ENCODE data around the gene PLPPR2. TPM values are rescaled to one million over a fixed set of nuclear protein-coding genes. Genes with fewer than 3 reads are reported as not detected.
"Not testable (repeated sequence)": the region's sequence is repeated elsewhere in the genome, so short reads cannot be mapped to it uniquely, and the experiment has no call there.

Gene PLPPR2, protein sequence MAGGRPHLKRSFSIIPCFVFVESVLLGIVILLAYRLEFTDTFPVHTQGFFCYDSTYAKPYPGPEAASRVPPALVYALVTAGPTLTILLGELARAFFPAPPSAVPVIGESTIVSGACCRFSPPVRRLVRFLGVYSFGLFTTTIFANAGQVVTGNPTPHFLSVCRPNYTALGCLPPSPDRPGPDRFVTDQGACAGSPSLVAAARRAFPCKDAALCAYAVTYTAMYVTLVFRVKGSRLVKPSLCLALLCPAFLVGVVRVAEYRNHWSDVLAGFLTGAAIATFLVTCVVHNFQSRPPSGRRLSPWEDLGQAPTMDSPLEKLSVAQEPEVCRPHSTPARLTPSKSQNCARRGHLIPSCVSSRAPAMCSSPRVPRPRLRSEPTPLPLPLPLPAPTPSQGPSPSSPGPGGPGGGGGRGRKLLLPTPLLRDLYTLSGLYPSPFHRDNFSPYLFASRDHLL
- 2.3 TPM in 2 replicates for total RNA-seq

GRCh38 chr19:11355160-11356073, at the start of gene PLPPR2:
TSS of gene PLPPR2 (plus strand) at chr19:11355432. CDS start at chr19:11357674, 2,242 bp downstream.
- no peaks in the 10 kb centered on the region for H3K36me3 Mint-ChIP-seq (ENCODE audit: low read depth)
- no peak within 1 kb of the TSS for H3K27ac Mint-ChIP-seq
- DNase-seq, result peak; percentile 96
- peaks cover 11% of the 10 kb centered on the region for H3K27me3 Mint-ChIP-seq
- peaks cover 8% of the 10 kb centered on the region for H3K4me1 Mint-ChIP-seq
- intact Hi-C loops (cut with micrococcal nuclease), result loop anchor here (1.0 kb wide), 1 partner anchor 9 kb away; the partner anchor contains the start of genes CCDC159 and TMEM205
- H3K9me3 Mint-ChIP-seq, result no peaks in the 10 kb centered on the region
- peak within 1 kb of the TSS; percentile 68 for H3K4me3 Mint-ChIP-seq

GRCh38 chr19:11306337-11306736, 48.9 kb upstream of the PLPPR2 start:
- H3K27ac Mint-ChIP-seq, result no peak overlapping the region
- H3K27me3 Mint-ChIP-seq, result peaks cover 8% of the 10 kb centered on the region
- no peak for DNase-seq
- H3K9me3 Mint-ChIP-seq, result no peaks in the 10 kb centered on the region
- intact Hi-C loops (cut with micrococcal nuclease), result no loop called here
- no peaks in the 10 kb centered on the region for H3K4me1 Mint-ChIP-seq
- H3K36me3 Mint-ChIP-seq (ENCODE audit: low read depth), result no peaks in the 10 kb centered on the region
- no peak overlapping the region for H3K4me3 Mint-ChIP-seq

DNA sequence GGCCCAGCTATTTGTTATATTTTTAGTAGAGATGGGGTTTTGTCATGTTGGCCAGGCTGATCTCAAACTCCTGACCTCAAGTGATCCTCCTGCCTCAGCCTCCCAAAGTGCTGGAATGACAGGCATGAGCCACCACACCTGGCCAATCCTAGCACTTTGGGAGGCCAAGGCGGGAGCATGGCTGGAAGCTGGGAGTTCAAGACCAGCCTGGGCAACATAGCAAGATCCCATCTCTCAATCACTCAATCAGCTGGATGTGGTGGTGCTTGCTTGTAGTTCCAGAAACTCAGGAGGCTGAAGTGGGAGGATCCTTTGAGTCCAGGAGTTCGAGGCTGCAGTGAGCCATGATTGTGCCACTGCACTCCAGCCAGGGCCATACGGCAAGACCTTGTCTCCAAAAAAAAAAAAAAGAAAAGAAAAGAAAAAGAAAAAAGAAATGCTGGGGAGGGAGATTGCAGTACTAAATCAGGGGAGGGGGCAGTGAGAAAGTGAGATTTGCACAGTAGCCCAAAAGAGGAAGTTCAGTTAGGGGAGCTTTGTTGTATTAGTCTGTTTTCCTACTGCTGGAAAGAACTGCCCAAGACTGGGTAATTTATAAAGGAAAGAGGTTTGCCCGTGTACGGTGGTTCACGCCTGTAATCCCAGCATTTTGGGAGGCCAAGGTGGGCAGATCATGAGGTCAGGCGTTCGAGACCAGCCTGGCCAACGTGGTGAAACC, 34.8 kb upstream of the PLPPR2 start:
- H3K4me1 Mint-ChIP-seq, result peaks cover 21% of the 10 kb centered on the region
- H3K27me3 Mint-ChIP-seq; H3K36me3 Mint-ChIP-seq (ENCODE audit: low read depth); intact Hi-C loops (cut with micrococcal nuclease); H3K4me3 Mint-ChIP-seq; H3K9me3 Mint-ChIP-seq; H3K27ac Mint-ChIP-seq; DNase-seq: not testable (repeated sequence)

GRCh38 chr19:11321191-11322126, 33.8 kb upstream of the PLPPR2 start:
- H3K4me1 Mint-ChIP-seq, result peaks cover 21% of the 10 kb centered on the region
- H3K27me3 Mint-ChIP-seq, result peaks cover 6% of the 10 kb centered on the region
- intact Hi-C loops (cut with micrococcal nuclease), result no loop called here
- no peak overlapping the region for H3K27ac Mint-ChIP-seq
- H3K36me3 Mint-ChIP-seq (ENCODE audit: low read depth), result no peaks in the 10 kb centered on the region
- no peaks in the 10 kb centered on the region for H3K9me3 Mint-ChIP-seq
- DNase-seq, result no peak
- H3K4me3 Mint-ChIP-seq, result no peak overlapping the region

- Mint-ChIP-seq H3K9me3 (no peaks in the 10 kb centered on the region), H3K27me3 (peaks cover 4% of the 10 kb centered on the region), H3K4me1 (peaks cover 21% of the 10 kb centered on the region), H3K36me3 (ENCODE audit: low read depth) (peaks cover 4% of the 10 kb centered on the region), H3K27ac (no peak overlapping the region), H3K4me3 (no peak overlapping the region)
- DNase-seq, result no peak
- intact Hi-C loops (cut with micrococcal nuclease), result no loop called here
Observed at GRCh38 chr19:11322269-11323024, 32.8 kb upstream of the PLPPR2 start.

DNA sequence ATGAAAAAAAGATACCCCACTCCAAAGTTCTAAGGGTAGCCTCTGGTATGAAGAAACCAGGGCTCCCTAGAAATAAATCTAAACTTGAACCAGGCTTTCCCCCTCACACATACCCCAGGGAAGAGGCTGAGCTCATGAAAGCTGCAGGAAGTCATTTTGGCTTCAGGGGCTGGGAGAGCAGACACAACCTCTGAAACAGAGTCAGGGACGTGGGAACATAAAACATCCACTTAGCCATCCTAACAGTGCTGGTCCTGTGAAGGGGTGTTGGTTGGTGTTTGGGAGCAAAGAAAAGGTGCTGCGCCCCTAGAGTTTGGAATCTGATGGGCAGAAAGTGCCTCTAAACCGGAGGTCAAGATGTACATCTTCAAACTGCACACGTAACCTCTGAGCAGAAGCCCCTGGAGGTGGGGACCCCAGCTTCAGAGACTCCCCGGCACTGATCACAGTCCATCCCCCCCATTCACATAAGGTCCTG, 31.6 kb upstream of the PLPPR2 start:
- Mint-ChIP-seq H3K27ac (peak overlapping the region; percentile 91), H3K36me3 (ENCODE audit: low read depth) (peaks cover 4% of the 10 kb centered on the region), H3K9me3 (no peaks in the 10 kb centered on the region), H3K4me3 (peak overlapping the region; percentile 74), H3K27me3 (no peaks in the 10 kb centered on the region), H3K4me1 (peaks cover 21% of the 10 kb centered on the region)
- intact Hi-C loops (cut with micrococcal nuclease), result no loop called here
- DNase-seq, result no peak

- Mint-ChIP-seq H3K4me3 (peak overlapping the region; percentile 74), H3K36me3 (ENCODE audit: low read depth) (peaks cover 4% of the 10 kb centered on the region), H3K27me3 (no peaks in the 10 kb centered on the region), H3K4me1 (peaks cover 21% of the 10 kb centered on the region), H3K27ac (peak overlapping the region; percentile 91), H3K9me3 (no peaks in the 10 kb centered on the region)
- intact Hi-C loops (cut with micrococcal nuclease), result no loop called here
- peak; percentile 83 for DNase-seq
Observed at GRCh38 chr19:11324079-11324661, 31.1 kb upstream of the PLPPR2 start.

GRCh38 chr19:11324748-11325389, 30.4 kb upstream of the PLPPR2 start:
- peak overlapping the region; percentile 91 for H3K27ac Mint-ChIP-seq
- H3K36me3 Mint-ChIP-seq (ENCODE audit: low read depth), result peaks cover 4% of the 10 kb centered on the region
- no peak for DNase-seq
- peaks cover 21% of the 10 kb centered on the region for H3K4me1 Mint-ChIP-seq
- intact Hi-C loops (cut with micrococcal nuclease), result no loop called here
- H3K9me3 Mint-ChIP-seq, result no peaks in the 10 kb centered on the region
- peak overlapping the region; percentile 74 for H3K4me3 Mint-ChIP-seq
- H3K27me3 Mint-ChIP-seq, result no peaks in the 10 kb centered on the region

DNA sequence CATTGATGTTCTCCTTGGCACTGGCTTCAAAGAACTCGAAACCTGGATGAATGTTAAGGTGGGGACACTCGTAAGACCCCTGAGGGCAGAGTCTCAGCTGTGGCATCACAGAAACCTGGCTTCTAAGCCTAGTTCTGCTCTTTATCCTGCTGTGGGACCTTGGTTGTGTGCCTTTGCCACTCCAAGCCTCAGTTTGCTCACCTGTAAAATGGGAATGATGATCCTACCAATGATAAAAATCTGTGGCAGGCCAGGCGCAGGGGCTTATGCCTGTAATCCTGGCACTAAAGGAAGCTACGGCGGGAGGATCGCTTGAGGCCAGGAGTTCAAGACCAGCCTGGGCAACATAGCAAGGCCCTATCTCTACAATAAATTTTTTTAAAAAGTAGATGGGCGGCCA, 29.7 kb upstream of the PLPPR2 start:
- intact Hi-C loops (cut with micrococcal nuclease), result no loop called here
- Mint-ChIP-seq H3K4me1 (peaks cover 21% of the 10 kb centered on the region), H3K27me3 (no peaks in the 10 kb centered on the region), H3K4me3 (no peak overlapping the region), H3K36me3 (ENCODE audit: low read depth) (peaks cover 4% of the 10 kb centered on the region), H3K9me3 (no peaks in the 10 kb centered on the region), H3K27ac (peak overlapping the region; percentile 34)
- no peak for DNase-seq

DNA sequence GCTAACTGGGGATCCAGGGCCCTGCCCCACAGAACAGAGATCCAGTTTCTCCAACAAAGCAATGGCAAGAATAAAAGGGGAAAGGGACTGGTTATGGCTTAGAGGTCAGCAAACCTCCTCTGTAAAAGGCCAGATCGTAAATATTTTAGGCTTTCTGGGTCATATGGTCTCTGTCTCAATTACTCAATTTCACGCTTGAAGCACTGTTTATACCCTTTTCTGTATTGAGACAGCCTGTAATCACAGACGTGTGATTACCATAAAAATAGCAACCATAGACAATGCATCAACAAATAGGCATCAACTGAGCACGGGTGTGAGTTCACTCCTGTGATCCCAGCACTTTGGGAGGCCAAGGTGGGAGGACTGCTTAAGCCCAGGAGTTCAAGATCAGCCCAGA, 25.1 kb upstream of the PLPPR2 start:
- intact Hi-C loops (cut with micrococcal nuclease), result no loop called here
- no peaks in the 10 kb centered on the region for H3K9me3 Mint-ChIP-seq
- no peaks in the 10 kb centered on the region for H3K4me1 Mint-ChIP-seq
- H3K27ac Mint-ChIP-seq, result no peak overlapping the region
- no peaks in the 10 kb centered on the region for H3K27me3 Mint-ChIP-seq
- DNase-seq, result no peak
- no peak overlapping the region for H3K4me3 Mint-ChIP-seq
- peaks cover 13% of the 10 kb centered on the region for H3K36me3 Mint-ChIP-seq (ENCODE audit: low read depth)

GRCh38 chr19:11331502-11331901, 23.7 kb upstream of the PLPPR2 start:
- intact Hi-C loops (cut with micrococcal nuclease), result no loop called here
- Mint-ChIP-seq H3K27ac (no peak overlapping the region), H3K4me3 (no peak overlapping the region), H3K27me3 (no peaks in the 10 kb centered on the region), H3K9me3 (no peaks in the 10 kb centered on the region), H3K36me3 (ENCODE audit: low read depth) (peaks cover 24% of the 10 kb centered on the region), H3K4me1 (no peaks in the 10 kb centered on the region)
- DNase-seq, result no peak

Measured in activated CD4-positive, alpha-beta T cell treated with anti-CD3 and anti-CD28 coated beads, Interleukin-2, amount 10 ng/mL, durations not matched to agents 24 days and 14 days (primary cell).